Amniotic stem cell (primary cell): ENCODE measurements around the gene MAB21L3.

Experiments
- DNase-seq: peaks from one replicate; lab custom pipeline; 2025; lab: John Stamatoyannopoulos, UW

The MAB21L3 gene

DNA sequence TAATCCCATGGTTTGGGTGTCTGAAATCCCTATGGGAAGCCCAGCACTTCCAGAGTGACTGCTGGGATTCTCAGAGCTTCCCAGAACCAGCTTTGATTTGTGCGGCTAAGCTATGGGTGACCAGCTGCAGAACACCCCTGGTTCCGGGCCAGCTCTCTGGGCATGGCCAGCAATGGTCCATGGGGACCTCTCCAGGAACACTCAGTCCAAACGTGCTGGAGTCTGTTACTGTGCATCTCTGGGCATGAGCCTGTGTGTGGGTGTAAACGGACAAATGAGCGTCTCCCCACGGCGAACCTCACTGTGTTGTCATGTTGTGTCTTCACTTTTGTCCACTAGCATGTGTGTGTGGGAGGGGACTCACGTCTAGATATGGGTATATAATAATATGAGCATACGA, 54.4 kb downstream of the MAB21L3 start:
- no peak for DNase-seq

DNA sequence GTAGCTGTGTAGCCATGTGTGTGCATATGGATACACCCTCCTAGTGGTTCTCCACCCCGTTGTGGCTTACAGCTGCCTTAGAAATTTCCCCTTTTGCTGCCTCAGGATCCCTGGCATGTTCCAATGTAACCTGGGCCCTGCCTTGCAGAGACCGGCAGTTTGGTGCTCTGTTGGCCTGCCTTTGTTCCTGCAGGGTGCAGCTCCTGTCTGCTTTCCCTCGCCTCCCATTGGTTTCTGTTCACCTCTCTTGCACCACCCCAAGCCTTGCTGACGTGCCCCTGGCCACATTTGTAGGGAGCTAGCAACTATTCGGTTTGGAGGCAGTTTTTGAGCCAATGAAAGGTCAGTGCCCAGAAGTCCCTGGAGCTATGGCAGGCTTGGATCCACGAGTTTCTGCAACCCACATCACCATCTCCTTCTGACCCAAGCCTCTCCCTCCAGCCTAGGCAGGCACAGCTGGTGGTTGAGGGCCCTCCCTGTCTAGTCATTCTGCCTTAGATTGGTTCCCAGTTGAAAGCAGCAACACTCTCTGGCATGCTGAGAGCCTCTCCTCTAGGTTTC, 54.9 kb downstream of the MAB21L3 start:
- DNase-seq = no peak

DNA sequence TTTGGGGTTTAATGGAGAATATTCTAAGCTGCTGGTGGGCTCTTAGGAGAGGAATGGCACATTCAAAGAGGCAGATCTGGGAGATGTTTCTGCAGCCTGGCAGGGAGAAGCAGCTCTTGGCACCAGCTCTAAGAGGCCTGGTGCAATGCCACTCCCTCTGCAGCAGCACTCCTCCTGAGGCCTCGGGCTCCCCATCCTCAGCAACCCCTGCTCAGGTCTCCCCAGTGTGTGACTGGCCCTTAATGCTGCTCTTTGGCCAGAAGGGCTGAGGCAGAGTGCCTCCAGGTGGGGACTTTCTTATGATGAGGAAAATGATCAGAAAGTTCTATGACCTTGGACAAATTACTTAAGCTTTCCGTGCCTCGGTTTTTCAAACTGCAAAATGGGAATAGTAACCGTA, 55.5 kb downstream of the MAB21L3 start:
- no peak for DNase-seq

DNA sequence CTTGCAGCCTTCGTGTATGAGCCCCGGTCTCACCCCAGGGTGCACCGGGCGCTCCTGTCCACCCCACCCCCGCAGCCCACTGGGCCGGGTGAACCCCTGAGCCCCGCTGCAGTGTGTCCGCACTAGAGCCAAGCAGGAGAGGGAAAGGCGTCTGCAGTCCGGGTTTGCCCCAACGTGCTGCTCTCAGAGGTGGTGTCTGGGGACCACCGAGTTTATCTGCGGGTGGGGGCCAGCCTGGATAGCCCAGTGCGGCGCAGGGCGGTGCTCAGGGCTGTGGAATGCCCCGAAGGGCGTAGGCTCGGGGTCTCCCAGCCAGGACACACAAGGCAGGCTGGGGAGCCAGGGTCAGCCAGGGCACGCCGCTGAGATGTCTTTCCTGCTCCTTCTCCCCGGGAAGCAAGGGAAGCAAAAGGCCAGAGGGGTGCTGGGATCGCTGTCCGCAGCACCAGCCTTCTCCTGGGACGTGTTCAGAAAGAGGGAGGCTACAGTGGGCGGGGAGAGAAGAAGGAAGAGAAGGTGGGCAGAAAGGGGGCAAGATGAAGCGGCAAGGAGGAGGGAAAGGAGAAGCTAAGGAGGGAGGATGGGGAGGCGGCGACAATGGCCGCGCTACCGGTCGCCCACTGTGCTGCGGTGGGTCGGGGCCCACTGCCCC, 56.6 kb downstream of the MAB21L3 start:
- no peak for DNase-seq

DNA sequence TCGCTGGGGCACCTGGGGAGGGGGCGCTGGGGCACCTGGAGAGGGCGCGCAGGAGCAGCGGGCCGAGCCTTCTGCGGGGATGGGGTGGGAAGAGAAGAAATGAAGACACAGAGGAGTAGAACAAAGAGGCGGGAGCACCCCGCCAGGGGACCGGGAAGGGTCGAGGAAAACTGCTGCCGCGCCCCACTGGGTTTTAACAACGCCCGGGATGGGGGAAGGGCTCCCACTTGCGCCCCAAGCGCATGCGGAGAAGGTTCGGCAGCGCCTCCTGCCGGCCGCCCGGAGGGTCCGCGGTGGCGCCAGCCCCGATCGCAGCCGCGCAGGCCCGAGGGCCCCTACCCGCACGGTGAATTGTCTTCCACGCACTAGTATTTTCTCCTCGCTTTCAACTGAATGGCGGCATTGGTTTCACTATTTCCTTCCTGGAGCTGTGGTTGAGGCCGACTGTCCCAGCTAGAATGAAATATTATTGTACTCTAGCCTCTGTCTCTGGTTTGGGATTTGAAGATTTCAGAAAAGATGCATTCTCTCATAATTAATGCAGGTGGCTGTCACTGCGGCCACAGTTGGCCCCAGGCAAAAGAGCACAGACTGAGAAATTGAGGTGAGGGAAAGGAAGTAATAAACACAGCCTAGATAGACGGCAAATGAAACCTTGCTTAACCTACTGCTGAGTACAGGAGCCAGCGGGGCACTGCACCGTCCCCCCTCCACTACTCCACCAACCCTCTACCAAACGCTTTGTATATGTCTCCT, 57.3 kb downstream of the MAB21L3 start:
- DNase-seq = no peak

DNA sequence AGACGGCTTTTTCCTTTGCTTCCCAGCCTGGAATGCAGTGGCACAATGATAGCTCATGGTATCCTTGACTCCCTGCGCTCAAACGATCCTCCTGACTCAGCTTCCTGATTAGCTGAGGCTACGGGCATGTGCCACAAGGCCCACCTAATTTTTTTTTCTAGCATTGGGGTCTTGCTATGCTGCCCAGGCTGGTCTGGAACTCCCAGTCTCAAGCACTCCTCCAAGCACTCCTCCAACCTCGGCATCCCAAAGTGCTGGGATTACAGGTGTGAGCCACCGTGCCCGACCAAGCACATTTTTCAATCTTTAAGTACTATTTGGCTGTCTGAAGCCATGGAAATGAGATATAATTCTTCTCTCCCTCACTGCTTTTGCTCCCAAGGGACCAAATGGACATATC, 58.7 kb downstream of the MAB21L3 start:
- no peak for DNase-seq

DNA sequence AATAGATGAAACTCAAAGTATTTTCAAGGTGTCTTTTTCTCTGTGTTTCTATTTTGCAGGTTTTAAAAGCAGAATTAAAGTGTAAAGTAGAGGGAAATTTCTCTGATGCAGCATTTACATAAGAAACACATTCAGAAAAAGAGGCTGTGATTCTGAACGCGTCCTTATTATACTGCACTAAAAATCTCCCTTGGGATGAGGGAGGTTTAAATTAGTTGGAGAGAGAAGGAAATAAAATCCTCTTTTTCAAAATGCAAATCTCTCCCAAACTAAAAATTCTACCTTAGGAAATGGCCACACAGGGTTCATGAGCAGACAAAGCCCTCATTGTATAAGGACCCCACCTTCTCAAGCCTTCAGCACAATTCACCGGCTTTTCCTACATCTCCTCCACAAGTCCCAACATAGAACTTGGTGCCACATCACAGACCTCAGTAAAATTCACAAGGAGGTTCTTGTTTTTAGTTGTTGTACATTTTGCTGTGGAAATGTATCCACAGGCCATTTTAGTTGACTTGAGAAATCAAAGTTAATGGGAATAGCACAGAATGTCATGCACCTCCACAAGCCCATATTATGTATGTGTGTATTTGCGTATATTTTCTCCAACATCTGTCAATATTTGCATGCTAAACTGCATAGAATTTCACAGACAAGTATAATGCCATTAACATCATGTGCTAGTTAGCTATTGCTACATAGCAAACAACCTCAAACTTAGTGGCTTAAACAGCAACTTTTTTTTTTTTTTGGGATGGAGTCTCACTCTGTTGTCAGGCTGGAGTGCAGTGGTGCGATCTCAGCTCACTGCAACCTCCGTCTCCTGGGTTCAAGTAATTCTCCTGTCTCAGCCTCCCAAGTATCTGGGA, 59.8 kb downstream of the MAB21L3 start:
- DNase-seq = no peak

DNA sequence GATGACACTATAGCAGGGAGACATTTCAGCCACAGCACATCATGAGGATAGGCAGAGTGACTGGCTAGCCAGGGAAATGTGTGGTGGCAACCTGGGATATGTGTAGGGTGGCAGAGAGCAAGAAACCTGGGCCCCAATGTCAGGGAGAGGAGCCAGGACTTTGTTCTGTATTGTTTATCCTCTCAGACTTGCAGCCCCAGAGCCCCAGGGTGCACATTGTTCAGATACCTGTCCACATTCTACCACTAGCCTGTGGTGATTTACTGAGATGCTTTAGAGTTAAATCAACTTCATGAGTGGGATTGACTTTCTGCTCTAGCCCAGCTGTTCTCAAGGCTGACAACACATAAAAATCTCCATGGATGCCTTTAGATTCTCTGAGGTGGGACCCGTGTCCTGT, 61.5 kb downstream of the MAB21L3 start:
- DNase-seq = no peak

DNA sequence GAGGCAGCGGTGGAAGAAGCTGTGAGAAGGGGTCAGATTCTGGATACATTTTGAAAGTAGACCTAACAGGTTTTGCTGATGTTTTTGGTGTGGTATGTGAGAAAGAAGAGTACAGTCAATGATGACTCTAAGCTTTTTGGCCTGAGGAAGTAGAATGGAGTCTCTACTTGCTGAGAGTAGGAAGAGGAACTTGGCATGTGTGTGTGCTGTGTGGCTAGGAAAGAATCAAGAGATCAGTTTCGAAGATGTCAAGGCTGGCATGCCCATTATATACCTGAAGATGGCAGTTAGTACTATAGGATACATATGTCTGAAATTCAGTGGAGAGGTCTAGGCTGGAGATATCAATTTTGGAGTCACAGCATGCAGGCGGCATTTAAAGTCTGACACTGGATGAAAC, 64.4 kb downstream of the MAB21L3 start:
- DNase-seq = no peak

DNA sequence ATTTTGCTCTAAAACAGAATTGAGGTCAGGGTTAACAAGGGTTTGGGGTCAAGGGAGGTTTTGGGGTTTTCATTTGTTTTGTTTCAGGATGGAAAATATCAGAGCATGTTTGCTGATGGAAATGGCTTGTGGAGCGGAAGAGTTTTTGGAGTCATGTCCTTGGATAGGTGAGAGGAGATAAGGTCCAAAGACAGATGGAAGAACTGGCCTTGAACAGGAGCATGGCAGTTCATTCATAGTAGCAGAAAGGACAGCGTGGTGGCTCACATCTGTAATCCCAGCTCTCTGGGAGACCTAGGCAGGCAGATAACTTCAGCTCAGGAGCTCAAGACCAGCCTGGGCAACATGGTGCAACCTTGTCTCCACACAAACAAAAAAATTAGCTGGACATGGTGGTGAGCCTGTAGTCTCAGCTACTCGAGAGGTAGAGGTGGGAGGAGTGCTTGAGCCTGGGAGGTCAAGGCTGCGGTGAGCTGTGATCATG, 65.1 kb downstream of the MAB21L3 start:
- DNase-seq = no peak

DNA sequence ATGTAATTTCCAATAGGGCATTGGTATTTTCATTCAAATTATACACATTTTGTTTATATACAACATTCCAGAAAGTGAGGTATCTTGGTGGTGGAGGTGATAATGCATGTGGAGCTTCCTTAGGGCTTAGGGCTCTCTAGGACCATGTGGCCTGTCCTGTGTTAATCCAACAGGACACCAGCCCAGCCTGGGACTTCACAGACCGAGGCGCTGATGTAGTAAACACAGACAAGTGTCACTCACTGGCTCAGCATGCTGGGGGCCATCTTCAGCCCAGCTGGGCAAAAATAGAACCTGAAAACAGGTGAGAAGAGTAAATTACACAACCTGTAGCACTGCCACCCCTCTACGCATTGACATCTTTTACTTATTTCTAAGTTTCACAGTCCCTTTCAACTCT, 66.7 kb downstream of the MAB21L3 start:
- no peak for DNase-seq

DNA sequence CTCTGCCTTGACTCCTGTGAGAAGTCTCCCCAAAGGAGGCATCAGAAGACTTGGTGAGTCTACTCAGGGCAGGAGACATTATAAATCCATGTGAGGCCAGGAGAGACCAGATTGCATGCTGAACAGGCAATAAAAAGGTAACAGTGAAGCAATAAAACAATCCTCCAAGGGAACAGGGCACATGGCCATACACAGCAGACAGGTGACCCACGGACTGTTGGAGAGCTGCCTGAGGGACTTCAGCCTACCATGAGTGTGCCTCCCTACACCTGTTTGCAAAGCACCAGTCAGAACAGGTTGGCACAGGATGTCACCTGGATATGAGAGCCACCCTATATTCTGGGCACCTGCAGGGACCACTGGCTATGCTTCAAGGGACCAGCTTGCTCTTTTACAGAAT, 67.6 kb downstream of the MAB21L3 start:
- no peak for DNase-seq

DNA sequence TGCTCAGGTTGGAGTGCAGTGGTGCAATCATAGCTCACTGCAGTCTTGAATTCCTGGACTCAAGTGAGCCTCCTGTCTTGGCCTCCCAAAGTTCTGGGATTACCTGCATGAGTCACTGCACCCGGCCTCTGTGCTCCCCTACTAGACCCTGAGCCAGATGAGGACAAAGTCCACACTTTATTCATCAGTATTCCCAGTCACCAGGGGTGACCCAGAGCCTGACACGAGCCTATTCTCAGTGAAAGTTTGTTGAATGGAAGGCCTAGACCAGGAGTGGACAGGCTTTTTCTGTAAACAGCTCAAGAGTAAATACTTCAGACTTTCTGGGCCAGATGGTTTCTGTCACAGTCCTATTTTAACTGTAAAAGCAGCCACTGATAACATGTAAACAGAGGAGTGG, 68.2 kb downstream of the MAB21L3 start:
- DNase-seq = no peak

DNA sequence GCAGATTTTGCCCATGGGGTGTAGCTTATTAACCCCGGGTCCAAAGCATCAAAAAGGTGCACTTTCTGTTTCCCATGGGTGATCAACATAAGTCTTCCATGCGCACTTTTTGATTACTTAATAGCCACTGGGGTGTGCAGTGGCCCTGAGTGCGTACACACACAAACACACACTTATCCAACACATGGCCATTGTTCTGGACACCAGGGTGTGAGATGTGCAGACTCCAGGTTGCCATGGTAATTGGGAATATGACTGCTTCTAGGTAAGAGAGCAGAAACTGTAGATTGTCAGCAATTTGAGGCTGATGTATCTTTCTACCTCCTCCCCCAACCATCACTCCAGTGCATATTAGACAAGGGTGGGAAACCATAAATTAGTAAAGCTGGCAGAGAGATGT, 68.8 kb downstream of the MAB21L3 start:
- no peak for DNase-seq

DNA sequence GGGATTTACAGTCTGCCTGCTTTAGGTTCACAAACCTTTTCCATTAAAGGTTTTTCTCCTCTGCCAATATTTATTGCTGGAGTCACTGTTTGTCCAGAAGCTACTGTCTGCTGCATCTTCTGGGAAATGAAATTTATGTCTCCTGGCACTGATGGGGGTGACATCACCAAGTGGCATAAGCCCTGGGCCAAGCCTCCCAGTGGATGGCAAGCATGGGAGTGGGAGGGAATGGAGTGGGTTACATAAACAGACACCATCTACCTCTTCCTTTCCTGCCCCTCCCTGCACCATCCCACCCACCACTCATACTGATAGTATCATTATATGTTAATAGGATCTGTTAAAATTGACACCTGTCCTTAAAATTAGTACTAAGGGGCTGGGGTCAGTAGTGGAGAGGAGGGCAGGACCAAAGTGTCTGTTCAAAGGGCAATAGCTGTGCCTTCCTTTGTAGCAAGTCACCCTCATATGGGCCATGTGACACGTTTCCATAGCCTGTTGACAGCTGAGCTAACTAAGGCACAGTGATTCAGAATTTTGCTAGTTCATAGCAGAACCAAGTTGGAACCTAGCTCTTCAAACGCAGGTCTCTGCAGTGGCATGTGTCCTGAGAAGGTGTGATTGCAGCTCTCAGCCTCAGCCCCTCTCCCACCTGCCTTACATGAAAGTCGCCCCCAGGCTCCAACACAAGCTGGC, 71.0 kb downstream of the MAB21L3 start:
- no peak for DNase-seq
